Measurements from ENCODE around the gene RAB5B.
A peak's percentile ranks its signal among the peaks of the same experiment; 100 is the strongest.

DNA sequence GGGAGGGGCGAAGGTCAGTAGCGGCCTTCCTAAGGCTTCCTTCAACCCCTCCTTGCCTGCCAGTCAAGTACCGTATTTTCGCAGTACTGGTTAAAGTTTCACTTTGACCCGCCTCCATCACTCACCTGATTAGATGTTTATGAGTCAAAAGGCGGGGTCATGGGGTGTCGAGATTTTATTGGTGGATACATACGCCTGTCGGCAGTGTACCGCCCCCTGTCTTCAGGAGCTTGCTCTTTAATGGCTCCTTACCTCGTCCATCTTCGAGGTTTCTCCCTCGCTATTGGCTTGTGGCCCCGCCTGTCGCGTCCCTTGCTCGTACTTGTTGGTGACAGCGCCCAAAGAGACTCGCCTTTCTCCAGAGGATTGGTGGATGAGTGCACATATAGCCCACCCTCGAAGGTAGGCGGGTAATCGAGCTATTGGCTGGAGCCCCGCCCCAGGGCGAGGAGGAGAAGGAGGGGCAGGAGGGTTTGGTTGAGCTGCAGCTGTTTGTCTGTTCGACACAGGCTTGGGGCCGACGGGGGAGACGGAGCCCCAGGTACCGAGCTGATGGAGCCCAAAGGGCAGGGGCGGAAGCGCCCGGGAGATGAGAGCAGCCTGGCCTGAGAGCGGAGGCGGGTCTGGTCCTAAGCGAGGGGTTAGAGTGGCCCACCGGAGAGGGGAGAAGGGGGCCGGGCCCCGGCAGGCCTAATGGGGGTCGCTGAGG is at the start of gene RAB5B:
- TF ChIP-seq TAF1 (IDR thresholded peaks at IDR 0.05; ENCODE audit: borderline replicate concordance, low read depth, low read length) (peak; percentile 76; the same call in 1 of the 2 replicates), POLR2A (IDR thresholded peaks at IDR 0.05; ENCODE audit: low read depth, low read length) (peak; percentile 88)

Data from GM12892 (cell line).